ENCODE results near the gene CMTM6.
"Not testable (repeated sequence)": the region's sequence is repeated elsewhere in the genome, so short reads cannot be mapped to it uniquely, and the experiment has no call there.

The CMTM6 gene

DNA sequence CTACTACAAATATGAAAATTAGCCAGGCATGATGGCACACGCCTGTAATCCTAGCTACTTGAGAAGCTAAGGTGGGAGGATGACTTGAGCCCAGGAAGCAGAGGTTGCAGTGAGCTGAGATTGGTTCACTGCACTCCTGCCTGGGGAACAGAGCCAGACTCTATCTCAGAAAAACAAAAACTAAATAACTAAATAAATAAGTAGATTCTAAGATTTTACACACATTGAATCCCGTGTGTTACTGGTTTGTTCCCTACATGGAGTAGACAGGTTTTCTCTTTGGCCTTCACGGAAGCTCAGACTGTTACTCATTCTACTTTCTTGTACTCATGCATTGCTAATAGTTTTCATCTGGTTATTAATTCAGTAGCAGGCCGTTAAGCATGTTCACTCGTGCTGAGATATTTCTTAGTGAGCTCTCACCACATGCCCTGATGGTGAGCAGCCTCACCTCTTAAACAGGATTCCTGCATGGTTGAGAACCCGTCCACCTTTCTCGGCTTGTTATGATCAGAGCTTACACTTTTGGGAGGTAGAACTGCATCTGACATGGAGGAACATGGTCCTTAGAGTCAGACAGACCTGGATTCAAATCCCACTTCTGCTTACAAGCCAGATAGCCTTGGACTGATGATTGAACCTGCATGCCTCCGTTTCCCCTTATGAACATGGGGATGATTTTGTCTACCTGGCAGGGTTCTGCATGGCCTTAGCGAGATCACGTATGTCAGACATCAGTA is 61.9 kb downstream of the CMTM6 start:
- no peak overlapping the region for H3K4me2 ChIP-seq (ENCODE audit: low read length)
- H3K36me3 ChIP-seq (ENCODE audit: control insufficient read depth, insufficient read depth, low read length), result no peaks in the 10 kb centered on the region
- no peaks in the 10 kb centered on the region for H3K9me3 ChIP-seq (ENCODE audit: control insufficient read depth, low read length)
- no peaks in the 10 kb centered on the region for H3K27me3 ChIP-seq (ENCODE audit: control insufficient read depth, insufficient read depth, low read length)
- no peak overlapping the region for H3K9ac ChIP-seq
- TF ChIP-seq, protein P1, sequence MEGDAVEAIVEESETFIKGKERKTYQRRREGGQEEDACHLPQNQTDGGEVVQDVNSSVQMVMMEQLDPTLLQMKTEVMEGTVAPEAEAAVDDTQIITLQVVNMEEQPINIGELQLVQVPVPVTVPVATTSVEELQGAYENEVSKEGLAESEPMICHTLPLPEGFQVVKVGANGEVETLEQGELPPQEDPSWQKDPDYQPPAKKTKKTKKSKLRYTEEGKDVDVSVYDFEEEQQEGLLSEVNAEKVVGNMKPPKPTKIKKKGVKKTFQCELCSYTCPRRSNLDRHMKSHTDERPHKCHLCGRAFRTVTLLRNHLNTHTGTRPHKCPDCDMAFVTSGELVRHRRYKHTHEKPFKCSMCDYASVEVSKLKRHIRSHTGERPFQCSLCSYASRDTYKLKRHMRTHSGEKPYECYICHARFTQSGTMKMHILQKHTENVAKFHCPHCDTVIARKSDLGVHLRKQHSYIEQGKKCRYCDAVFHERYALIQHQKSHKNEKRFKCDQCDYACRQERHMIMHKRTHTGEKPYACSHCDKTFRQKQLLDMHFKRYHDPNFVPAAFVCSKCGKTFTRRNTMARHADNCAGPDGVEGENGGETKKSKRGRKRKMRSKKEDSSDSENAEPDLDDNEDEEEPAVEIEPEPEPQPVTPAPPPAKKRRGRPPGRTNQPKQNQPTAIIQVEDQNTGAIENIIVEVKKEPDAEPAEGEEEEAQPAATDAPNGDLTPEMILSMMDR (IDR thresholded peaks at IDR 0.05), result no peak
- H2AFZ ChIP-seq, result no peak overlapping the region
- H3K27ac ChIP-seq, result no peak overlapping the region
- no peaks in the 10 kb centered on the region for H3K4me1 ChIP-seq
- no peaks in the 10 kb centered on the region for H3K79me2 ChIP-seq
- H3K4me3 ChIP-seq (ENCODE audit: low read depth, low read length), result no peak overlapping the region

DNA sequence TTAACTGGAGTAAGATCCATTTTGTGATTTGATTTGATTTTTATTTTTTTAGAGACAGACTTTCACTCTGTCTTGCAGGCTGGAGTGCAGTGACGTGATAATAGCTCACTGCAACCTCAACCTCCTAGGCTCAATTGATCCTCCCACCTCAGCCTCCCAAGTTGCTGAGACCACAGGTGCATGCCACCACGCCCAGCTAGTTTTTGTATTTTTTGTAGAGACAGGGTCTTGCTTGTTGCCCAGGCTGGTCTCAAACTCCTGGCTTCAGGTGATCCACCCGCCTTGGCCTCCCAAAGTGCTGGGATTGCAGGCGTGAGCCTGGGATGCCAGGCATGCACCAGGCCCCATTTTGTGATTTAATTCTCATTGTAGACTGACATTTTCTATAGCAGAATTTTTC is 63.2 kb downstream of the CMTM6 start:
- not testable (repeated sequence) for H3K27me3 ChIP-seq (ENCODE audit: control insufficient read depth, insufficient read depth, low read length); H3K36me3 ChIP-seq (ENCODE audit: control insufficient read depth, insufficient read depth, low read length); H3K79me2 ChIP-seq; H3K4me2 ChIP-seq (ENCODE audit: low read length); H3K27ac ChIP-seq; H2AFZ ChIP-seq; H3K9ac ChIP-seq; H3K4me3 ChIP-seq (ENCODE audit: low read depth, low read length); H3K9me3 ChIP-seq (ENCODE audit: control insufficient read depth, low read length); H3K4me1 ChIP-seq

DNA sequence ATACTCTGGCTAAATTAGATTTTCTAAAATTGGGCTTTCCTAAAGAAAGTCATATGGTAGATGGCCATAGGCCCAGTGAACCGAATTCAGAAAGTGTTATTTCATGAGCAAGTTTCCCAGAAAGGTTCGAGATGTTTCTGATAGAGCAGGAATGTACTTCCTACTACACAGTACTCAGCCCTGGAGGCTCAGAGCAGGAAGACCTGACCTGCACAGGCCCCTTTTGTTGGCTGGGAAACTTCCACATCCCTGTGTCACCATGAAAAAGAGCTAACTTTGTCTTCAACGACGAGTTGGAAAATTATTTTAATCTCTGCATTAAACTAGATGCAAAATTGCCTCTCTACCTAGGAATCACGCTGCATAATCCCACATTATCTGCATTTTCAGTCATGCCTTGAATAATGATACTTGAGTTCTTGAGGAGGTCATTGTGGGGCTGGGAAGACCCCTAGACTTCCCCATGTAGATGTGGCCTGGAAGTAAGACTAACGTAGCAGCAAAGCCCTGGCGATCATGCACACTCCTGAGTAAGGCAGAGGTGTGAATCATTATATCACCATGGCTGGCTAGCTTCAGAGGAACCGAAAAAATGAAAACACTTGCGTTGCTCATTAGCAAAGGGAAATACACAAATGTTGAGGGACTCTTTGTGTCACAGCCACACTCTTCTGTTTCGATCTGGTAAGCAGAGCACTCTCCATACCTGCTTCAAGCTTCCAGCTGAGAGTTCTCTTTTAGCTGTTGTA is 63.9 kb downstream of the CMTM6 start:
- Histone ChIP-seq H3K79me2 (no peaks in the 10 kb centered on the region), H3K27me3 (ENCODE audit: control insufficient read depth, insufficient read depth, low read length) (no peaks in the 10 kb centered on the region), H3K4me1 (no peaks in the 10 kb centered on the region), H2AFZ (no peak overlapping the region), H3K9ac (no peak overlapping the region), H3K36me3 (ENCODE audit: control insufficient read depth, insufficient read depth, low read length) (no peaks in the 10 kb centered on the region), H3K4me3 (ENCODE audit: low read depth, low read length) (no peak overlapping the region), H3K9me3 (ENCODE audit: control insufficient read depth, low read length) (no peaks in the 10 kb centered on the region), H3K4me2 (ENCODE audit: low read length) (no peak overlapping the region), H3K27ac (no peak overlapping the region)
- TF ChIP-seq, protein P1 (IDR thresholded peaks at IDR 0.05), result no peak

DNA sequence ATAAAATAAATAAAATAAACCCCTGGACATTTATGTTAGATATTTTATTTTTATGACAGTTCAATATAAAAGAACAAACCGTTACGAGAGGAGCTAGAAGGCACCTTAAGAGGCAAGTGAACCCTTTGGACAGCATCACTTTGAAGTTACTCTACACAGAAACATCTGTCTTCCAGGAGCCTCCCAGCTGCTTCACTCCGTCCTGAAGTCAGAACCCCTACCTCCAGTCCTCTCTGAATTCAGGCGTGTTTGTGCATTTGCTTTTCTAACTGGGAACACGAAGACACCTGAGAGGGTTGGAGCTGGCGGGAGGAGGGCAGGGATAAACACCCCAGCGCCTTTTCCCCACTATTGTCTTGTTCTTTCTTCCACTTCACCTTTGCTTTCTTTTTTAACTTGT is 64.8 kb downstream of the CMTM6 start:
- Histone ChIP-seq H3K4me1 (no peaks in the 10 kb centered on the region), H3K27ac (no peak overlapping the region)

DNA sequence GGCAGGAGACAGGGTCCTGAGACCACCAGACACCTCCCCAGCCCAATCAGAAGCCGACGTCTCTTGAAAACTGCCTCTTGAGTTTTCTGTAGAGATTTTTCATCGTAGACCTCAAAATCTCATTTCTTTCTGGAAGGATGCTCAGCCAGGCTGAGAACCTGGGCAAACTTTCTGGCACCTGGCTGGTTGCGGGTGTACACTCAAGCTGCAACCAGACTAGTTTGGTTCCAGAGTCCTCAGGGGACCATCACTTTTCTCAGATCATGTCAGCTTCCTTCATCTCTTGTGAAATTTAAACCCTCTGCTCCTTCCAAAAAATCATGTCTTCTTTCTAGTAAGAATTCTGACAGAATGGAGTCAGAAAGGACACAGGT is 65.8 kb downstream of the CMTM6 start:
- Histone ChIP-seq H3K79me2 (no peaks in the 10 kb centered on the region), H3K9ac (no peak overlapping the region), H3K4me1 (no peaks in the 10 kb centered on the region), H3K27ac (no peak overlapping the region), H3K4me3 (ENCODE audit: low read depth, low read length) (no peak overlapping the region), H3K27me3 (ENCODE audit: control insufficient read depth, insufficient read depth, low read length) (no peaks in the 10 kb centered on the region), H3K4me2 (ENCODE audit: low read length) (no peak overlapping the region), H2AFZ (no peak overlapping the region), H3K9me3 (ENCODE audit: control insufficient read depth, low read length) (no peaks in the 10 kb centered on the region), H3K36me3 (ENCODE audit: control insufficient read depth, insufficient read depth, low read length) (no peaks in the 10 kb centered on the region)
- TF ChIP-seq, protein P1 (IDR thresholded peaks at IDR 0.05), result no peak

More for the DNA sequence above, 64.8 kb downstream of the CMTM6 start:
- no peaks in the 10 kb centered on the region for H3K36me3 ChIP-seq (ENCODE audit: control insufficient read depth, insufficient read depth, low read length)
- H3K27me3 ChIP-seq (ENCODE audit: control insufficient read depth, insufficient read depth, low read length), result no peaks in the 10 kb centered on the region
- no peak overlapping the region for H2AFZ ChIP-seq
- H3K4me2 ChIP-seq (ENCODE audit: low read length), result no peak overlapping the region
- H3K79me2 ChIP-seq, result no peaks in the 10 kb centered on the region
- H3K4me3 ChIP-seq (ENCODE audit: low read depth, low read length), result no peak overlapping the region
- H3K9me3 ChIP-seq (ENCODE audit: control insufficient read depth, low read length), result no peaks in the 10 kb centered on the region
- TF ChIP-seq, protein P1 (IDR thresholded peaks at IDR 0.05), result no peak
- no peak overlapping the region for H3K9ac ChIP-seq
